GM19324 (cell line): Measurements from ENCODE around the gene DLG4.

Source experiments
- ATAC-seq: cut with Tn5 transposase; IDR thresholded peaks from one replicate; pipeline ENCODE4 v1.9.1; 2021; ENCODE audit warnings: mild to moderate bottlenecking, moderate library complexity; ENCODE audit not compliant: unreplicated experiment, low FRiP score

The DLG4 gene

DNA sequence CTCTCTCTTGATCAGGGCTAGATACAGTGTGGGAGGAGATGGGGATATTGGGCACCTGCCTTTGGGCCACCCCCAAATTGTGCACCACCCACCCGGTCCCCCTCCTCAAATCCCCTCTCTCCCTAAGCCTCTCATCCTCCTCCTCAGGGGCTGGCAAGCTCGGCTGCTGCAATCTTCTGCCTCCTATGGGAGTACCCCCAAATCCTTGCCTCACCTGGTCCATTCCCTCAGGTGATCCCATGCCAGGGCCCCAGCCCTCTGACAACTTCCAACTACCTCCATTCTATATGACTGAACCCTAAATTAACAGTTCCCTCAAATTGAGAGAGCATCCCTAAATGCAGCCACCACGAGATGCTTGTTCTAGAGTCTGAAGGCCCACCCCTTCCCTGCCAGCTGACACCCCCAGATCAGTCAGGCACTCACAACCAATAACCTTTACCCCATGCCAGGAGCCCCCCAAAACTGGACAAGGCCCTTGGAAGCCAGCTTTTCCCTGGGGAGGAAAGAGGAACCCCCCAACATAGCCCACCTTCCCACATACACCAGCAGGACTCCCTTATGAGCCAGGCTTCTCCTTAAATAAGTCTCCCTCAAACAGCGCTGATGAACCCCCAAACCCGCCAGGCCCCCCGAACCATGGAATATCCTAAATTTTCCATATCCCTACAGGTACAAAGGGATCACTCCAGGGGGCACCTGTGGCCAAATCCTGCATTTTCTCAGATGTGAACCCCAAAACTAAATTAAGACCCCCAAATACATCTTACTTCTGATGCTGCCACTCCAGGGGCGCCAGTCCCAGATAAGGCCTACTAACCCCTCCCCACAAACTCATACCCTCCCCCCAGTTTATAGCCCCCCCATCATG lies 3.2 kb downstream of the DLG4 start:
- no peak for ATAC-seq

DNA sequence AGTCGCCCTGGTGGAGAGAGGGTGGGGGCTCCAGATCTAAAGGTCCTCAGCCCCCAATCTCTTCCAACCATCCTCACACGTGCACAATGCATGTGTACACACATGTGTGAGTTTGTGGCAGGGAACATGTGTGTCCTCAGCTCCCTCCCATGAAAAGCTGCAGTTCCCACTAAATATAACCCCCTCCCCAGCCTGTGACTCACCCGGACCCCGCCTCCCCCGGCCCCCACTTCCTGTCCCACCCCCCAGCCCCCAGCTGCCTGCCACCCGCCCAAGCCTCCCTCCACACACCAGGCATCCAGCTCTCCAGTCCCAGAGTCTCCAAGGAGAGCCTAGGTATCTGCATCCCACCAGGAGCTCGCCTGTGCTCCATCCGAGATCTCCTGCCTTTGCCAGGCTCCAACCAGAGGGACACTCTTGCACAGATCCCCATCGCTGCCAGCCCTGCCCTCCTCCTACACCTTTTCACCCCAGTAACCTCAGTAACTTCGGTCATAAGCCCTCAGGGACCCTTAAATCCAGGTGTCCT lies 3.9 kb downstream of the DLG4 start:
- ATAC-seq: no peak

DNA sequence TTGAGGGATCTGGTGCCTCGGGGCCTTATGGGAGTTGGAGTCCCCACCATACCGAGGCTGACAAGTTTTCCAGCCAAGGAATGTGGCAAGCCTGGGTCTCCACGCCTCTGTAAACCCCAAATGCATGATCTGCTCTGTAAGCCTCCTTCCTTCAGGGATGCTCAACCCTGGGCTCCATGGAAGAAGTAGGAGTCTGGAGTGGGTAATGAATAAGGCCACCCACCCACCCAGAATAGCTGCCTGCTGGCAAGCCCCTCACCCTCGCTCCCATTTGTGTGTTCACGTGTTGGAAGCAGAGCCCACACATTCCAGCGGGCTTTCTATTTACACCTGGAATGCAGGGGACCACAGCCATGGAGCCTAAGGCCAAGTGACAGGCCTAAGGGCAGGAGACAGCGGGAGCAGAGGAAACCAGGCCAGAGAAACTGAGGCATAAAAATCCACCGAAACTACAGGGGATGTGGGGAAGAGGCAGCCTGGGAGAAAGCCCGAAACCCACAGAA lies 4.4 kb downstream of the DLG4 start:
- no peak for ATAC-seq

DNA sequence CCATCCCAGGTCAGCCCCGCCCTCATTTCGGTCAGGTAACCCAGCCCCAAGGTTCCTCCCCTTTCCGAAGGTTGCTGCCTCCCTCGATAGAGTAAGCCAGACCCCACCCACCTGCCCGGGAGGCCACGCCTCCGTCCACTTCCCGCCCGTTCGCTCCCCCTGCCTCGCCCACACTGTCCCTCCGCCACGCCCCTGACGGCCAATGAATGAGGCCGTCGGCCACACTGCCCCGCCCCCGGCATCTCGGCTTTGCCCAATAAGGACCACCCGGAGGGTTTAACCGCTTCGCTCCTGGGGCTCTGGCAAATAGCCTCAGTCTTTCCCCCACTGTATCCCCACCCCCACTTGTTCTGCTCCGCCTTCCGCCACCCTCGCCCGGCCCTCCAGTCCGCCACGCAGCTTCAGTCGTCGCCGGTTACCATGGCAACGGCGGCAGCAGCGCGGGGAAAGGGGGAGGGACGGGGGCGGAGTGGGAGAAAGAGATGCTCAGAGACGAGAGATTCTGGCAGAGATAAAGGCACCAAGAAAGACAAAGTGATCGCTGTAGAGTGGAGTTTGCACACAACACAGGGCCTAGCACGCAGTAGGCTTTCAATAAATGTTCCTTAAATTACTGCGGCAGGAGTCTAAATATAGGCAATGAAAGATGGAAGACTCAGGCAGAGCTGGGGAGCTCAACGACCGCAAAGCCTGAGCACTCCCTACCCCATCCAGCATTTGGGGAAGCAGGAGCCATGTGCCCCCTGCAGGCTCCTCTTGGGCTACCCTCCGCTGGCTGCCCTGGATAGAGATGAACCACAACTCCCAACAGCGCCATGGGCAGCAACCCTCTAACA lies 5.1 kb downstream of the DLG4 start:
- ATAC-seq: peak; percentile 83

DNA sequence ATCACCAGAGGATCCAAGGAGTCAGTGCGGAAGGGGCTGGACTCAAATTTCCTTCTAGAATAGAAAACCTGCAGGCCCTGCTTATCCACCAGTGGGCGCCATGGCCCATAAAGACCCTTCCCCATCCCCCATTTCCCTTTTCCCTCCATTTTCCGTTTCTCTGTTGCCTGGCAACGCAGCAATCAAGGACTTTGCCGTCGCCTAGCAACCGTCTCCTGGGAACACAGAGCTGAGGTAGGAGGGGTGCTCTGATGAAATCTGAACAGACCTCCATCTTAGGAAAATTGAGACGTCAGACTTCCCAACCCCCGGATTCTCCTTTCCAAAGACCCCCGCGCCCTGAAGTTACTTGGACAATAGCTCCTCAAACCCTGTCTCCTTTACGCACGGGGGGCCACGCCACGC lies 5.7 kb downstream of the DLG4 start:
- ATAC-seq: no peak

DNA sequence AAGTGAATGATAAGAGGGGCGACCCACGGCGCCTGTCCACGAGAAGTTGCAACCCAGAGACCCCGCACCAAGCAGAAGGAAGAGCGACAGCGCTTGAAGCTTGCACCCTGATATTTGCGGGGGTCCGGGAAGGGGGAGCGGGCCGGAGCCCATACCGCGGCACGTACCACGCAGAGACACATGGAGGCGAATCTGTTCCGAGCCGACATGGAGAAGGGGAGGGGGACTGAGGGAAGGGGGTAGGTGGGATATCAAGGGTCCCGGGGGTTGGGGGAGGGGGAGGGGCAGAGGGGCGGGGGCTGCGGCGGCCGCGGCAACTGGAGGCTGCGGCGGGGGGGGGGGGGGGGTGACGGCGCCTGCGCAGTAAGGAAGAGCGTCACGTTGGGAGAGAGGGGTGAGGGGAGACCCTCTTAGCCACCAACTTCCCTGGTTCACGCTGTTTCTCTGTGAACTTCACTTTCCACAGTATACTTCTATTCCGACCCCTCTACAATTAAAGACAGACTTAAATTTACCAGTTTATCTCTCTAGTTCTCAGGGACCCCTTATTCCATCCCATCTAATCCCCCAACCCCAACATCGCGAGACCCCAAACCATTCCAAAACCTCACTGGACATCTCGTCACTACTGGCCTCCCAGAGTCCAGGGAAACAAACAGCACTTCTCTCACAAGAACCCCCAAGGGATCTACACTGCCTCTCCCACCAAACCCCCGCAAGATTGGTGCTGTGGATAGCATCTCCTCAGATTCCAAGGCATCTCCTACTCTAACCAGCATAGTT lies 8.0 kb downstream of the DLG4 start:
- ATAC-seq: no peak

DNA sequence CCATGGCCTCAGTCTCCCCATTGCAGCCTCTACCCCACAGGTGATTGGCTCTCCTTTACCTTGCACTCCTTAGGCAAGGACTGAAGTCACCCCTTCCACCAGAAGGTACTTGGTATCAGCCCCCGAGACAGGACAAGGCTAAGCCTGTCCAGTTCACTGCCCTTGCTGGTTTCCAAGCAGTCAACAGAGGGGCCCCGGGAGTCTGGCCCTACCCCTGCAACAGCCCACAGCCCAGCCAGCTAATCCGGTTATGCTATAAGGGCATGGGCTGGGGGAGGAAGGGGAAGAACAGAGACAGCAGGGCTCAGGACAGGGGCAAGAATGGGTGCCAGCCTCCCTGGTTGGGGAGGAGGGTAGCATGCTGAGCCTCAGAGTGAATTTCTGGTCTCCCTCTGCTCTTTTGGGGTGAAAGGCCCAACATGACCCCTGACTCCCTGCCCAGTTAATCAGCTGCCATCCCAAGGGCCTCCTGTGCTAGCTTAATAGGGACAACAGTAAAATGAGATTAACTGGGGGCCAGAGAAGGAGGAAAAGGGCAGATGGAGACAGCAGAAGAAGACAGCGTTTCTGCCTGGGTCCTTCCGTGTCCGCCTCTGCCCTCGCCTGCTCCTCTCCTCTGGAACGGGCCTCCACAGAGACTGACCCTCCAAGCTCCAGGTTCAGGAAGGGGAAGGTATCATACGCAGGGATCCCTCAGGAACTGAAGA lies 10.7 kb downstream of the DLG4 start:
- no peak for ATAC-seq

DNA sequence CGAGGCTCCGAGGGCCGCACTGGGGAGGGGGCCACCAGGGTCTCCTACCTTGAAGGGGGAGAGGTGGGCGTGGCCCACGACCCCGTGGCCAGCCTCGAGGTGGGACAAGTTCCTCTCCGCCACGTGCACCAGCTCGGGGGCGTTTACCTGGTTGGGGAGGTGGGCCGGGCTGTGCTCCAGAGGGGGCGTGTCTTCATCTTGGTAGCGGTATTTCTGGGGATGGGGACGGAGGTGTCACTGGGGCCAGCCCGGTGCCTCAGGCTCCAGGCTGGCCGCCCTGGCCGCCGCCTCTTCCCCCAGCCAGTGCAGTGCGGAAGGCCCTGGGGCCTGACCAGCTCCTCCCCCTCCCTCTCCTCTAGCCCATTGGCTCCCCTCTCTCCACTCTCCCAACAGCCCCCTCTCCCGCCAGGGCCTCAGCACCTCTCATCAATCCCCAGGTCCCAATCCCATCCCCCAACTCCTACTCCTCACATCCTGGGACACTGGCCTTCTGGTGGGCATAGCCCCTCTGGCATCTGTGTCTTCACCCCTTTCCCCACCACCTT lies 11.5 kb downstream of the DLG4 start:
- ATAC-seq: no peak

DNA sequence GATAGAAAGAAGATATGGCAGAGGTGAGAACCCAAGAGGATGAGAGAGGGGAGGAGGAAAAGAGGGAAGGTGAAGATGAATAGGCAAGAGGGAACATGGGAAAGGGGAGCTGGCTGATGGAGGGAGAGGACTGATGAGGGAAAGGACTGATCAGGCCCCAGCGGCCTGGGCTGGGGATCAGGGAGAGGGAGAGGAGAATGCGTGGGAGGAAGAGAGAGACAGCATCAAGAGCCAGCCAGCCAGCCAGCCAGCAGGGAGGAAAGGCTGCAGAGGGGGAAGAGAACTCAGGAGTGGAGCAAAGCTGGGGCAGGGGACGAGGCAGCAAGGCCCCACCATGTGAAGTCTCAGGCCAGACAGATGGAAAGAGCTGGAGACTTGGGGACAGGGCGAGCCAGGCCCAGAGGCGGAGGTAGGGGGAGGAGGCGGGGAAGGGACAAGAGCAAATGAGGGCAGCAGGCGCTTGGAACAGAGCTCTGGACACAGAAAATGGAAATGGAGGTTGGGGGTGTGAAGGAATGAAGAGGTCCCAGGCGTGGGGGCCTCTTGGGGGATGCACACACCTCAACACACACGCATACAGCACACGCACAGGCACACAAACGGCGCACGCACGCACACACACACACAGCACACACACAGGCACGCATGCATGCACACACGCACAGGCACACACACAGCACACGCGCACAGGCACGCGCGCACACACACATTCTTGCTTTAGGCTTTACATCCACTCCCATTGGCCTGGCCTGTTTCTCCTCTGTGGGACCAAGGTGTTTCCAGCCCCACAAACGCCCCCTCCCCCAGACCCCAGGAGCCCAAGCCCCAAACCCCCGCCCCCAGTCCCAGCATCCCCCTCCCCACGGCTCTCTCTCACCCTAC lies 12.3 kb downstream of the DLG4 start:
- no peak for ATAC-seq

DNA sequence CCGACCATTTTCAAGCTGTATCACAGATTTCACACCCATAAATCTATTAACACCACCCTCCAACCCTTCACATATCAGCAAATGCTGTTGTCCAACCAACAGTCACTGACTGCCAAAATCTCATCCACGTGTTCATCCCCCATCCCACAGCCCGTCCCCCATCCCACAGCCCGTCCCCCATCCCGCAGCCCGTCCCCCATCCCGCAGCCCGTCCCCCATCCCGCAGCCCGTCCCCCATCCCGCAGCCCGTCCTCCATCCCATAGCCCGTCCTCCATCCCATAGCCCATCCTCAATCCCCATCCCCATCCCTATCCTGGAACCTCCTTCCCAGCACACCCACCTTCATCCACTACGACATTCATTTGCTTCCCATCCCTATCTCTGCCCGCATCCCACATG lies 14.1 kb downstream of the DLG4 start:
- ATAC-seq: no peak

DNA sequence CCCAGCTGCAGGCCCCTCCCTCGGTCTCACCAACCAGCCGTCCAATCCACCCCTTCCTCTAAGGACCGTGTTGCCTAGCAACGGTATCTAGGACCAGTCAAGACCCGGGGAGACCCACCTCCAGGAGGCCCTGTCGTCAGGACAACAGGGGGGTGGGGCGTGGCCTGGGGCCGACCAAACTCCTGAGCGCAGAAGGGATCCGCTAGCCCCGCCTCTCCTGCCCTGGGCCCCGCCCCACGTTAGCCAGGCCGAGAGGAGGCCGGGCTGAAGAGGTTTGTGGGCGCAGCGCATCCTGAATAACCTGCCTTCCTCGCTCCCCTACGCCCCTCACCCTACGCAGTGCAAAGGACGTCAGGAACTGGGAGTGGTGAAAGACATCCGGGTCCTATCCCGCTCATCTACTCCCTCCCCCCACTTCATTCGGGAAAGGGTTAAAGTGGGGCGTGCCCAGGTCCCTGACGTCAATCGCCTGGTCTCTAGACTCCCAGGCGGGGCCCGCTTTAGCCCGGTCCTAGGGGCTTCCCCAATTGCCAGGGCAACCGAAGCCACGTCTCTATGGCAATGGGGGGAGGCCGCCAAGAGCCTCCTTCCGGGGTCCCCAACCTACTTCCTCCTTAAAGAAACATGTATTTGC lies 14.7 kb downstream of the DLG4 start:
- ATAC-seq: peak; percentile 75

DNA sequence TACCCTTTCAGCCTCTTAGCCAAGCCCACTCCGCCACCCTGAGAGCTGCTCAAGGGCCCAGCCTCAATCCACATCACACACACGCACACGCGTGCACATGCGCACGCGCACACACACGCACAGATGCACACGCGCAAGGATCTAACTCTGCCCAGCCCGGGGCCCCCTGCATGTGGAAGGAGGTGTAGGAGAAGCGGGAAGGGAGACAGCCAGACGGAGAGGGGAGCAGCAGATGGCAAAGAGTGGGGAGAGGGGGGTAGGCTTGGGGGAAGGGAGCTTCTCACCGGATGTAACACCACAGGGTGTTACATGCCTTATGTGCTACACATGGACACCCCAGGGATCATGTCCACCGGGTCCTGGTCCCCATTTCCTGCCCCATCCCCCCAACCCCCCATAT lies 15.3 kb downstream of the DLG4 start:
- ATAC-seq: no peak

DNA sequence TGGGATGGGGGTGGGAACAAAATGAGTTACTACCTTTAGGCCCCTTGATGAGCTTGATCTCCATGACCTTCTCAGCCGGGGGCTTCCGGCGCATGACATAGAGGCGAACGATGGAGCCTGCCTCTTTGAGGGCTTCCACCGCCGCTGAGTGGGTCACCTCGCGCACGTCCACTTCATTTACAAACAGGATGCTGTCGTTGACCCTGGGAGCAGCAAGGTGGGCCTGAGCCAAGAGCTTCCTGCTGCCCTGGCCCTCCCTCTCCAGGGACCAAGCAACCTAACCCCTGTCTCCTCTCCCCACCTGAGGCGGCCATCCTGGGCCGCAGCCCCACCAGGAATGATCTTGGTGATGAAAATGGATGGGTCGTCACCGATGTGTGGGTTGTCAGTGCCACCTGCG lies 16.2 kb downstream of the DLG4 start:
- no peak for ATAC-seq

DNA sequence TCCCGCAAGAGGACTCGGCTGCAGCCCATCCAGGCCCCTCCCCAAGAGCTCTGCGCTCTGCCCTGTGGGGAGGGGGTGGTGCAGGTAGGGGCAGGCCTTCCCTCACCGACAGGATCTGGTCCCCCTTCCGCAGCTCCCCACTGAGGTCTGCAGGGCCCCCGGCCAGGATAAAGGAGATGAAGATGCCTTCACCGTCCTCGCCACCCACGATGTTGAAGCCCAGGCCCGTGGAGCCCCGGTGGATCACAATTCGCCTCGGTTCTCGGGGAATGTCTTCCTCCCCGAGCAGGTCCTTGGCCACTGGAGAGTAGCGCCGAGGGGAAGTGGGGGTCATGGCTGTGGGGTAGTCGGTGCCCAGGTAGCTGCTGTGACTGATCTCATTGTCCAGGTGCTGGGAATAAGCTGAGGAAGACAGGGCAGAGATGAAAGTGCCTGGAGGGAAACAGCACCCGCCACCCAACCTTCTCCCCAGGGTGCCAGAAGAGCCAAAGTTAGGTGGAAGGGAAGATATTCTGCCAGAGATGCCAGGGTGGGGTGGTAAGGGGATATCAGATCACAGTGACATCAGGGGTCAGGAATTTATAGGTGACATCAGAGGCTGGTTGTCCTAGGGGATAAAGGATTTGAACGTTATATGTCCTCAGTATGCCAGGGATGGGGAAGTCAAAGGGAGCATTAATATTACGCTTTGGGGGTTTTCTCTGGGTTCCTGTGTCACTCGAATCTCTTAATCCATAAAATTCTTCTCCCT lies 22.8 kb downstream of the DLG4 start:
- no peak for ATAC-seq

DNA sequence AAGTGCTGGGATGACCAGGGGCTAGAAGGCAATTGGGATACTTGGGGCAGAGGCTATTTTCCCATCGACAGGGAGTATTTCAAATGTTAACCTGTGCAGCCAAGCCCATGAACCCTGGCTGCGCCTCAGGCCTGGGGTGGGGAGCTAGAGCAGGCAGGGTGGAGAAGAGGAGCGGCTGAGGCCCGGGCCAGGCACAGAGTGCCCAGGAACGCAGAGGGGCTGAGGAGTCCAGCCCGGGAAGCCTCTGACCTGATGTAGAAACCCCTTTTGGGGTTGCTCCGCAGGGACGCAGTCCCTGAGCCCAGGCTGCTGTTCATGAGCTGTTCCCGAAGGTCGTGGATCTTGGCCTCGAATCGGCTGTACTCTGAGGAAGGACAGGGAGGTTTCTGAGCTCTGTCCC lies 23.7 kb downstream of the DLG4 start:
- no peak for ATAC-seq

DNA sequence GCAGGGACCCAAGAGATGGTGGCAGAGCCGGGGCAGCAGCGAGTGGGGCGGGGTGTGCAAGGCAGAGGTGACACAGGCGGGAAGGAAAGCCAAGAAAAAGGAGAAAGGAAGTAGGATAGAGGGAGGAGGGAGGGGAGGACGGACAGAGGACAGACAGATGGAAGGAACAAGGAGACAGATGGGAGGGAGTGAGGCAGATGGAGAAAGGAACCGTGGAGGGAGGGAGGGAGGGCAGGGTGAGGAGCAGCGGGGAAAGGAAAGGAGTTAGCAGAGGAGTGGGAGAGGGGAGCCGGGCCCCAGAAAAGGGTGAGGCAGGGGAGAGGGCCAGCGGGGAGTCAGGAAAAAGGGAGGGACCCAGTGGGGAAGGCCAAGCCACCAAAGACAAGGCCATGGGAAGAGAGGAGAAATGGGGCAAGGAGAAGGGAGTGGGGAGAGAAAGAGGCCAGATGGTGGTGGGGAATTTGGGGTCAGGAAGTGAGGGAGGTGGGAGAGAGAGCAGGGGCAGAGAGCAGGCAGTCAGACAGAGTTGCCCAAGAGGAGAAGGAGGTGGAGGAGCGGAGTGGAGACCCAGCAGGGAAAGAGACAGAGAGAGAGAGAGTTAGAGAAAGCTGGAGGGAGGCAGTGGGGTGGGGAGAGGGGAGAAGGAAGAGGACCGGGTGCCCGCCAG lies 27.2 kb downstream of the DLG4 start:
- no peak for ATAC-seq
